GM23248 (cell line): ENCODE measurements around the gene PGAP6.

Experiments used
- EZH2 ChIP-seq: fragments of 200-600 bp; sonication (generic); IDR thresholded peaks from 2 replicates; pipeline ENCODE4 v1.6.1; 2018; ENCODE audit warnings: antibody characterized with exemption, mild to moderate bottlenecking; ENCODE audit not compliant: insufficient read depth, poor library complexity, severe bottlenecking
- EZH2phosphoT487 ChIP-seq: fragments of 200-600 bp; sonication (generic); IDR thresholded peaks from 2 replicates; pipeline ENCODE4 v1.6.1; 2018; ENCODE audit warnings: antibody characterized with exemption, moderate library complexity, mild to moderate bottlenecking, low read depth; ENCODE audit not compliant: insufficient read depth

- TF ChIP-seq EZH2 = no peak
- TF ChIP-seq EZH2phosphoT487 = no peak
Observed at GRCh38 chr16:396199-396598, 14.4 kb upstream of the PGAP6 start.
